K562 (cell line): ENCODE measurements around the gene ADGRG1. TPM values are rescaled to one million over a fixed set of nuclear protein-coding genes. Genes with fewer than 3 reads are reported as not detected.

ENCODE experiments used
- ARID1B ChIP-seq: fragments of 450-650 bp; IDR thresholded peaks from 2 replicates; pipeline ENCODE4 v1.6.1; 2016; ENCODE audit warnings: antibody characterized with exemption, mild to moderate bottlenecking, inconsistent platforms
- ASH1L ChIP-seq: fragments of 450-650 bp; IDR thresholded peaks from 2 replicates; pipeline ENCODE4 v1.6.1; 2018; ENCODE audit warnings: borderline replicate concordance, mild to moderate bottlenecking, low read depth; ENCODE audit not compliant: partially characterized antibody
- BDP1 ChIP-seq: IDR thresholded peaks from 3 replicates; pipeline ENCODE4 v1.6.1; 2011; ENCODE audit not compliant: insufficient read length, insufficient read depth
- DACH1 ChIP-seq: fragments of 450-650 bp; IDR thresholded peaks from 2 replicates; pipeline ENCODE4 v1.6.1; 2018; ENCODE audit not compliant: partially characterized antibody
- FOXJ2 ChIP-seq: fragments of 200-800 bp; sonication (Bioruptor generic); IDR thresholded peaks from 2 replicates; pipeline ENCODE4 v1.6.1; 2016; ENCODE audit warnings: missing genetic modification characterization, missing compliant biosample characterization
- JUNB ChIP-seq: fragments of 450-650 bp; formaldehyde crosslinking; conservative IDR thresholded peaks from 2 replicates; pipeline ENCODE4 v1.4.0; 2020; ENCODE audit warnings: mild to moderate bottlenecking
- MCM3 ChIP-seq: fragments of 450-650 bp; IDR thresholded peaks from 2 replicates; pipeline ENCODE4 v1.6.1; 2016
- MEIS2 ChIP-seq: fragments of 450-650 bp; IDR thresholded peaks from 2 replicates; pipeline ENCODE4 v1.6.1; 2014; ENCODE audit warnings: mild to moderate bottlenecking; ENCODE audit not compliant: partially characterized antibody
- MTA3 ChIP-seq: fragments of 450-650 bp; formaldehyde crosslinking; IDR thresholded peaks from 2 replicates; pipeline ENCODE4 v1.6.1; 2017; ENCODE audit warnings: mild to moderate bottlenecking, borderline replicate concordance
- RAD51 ChIP-seq: fragments of 450-650 bp; IDR thresholded peaks from 2 replicates; pipeline ENCODE4 v1.7.1; 2016; ENCODE audit warnings: low read depth, mild to moderate bottlenecking, borderline replicate concordance
- REST ChIP-seq, 2 experiments: fragments of 450-650 bp; formaldehyde crosslinking in 1 of 2; IDR thresholded peaks; 2 replicates each; pipeline versions ENCODE4 v1.4.0 to v1.6.1; 2014 to 2020; ENCODE audit warnings: mild to moderate bottlenecking in 2 of 2, borderline replicate concordance in 1 of 2, low read depth in 1 of 2
- SPI1 ChIP-seq: IDR thresholded peaks from 2 replicates; pipeline ENCODE4 v1.6.1; 2011; ENCODE audit warnings: low read depth, low read length, control low read depth, borderline replicate concordance
- THRAP3 ChIP-seq: fragments of 450-650 bp; IDR thresholded peaks from 2 replicates; pipeline ENCODE4 v1.6.1; 2016; ENCODE audit warnings: mild to moderate bottlenecking, inconsistent platforms, borderline replicate concordance
- ZFP1 ChIP-seq: fragments of 450-650 bp; formaldehyde crosslinking; IDR thresholded peaks from 2 replicates; pipeline ENCODE4 v1.4.0; 2020; ENCODE audit warnings: mild to moderate bottlenecking, mixed read lengths
- ZNF224 ChIP-seq: sonication (generic); formaldehyde crosslinking; IDR thresholded peaks from 2 replicates; pipeline ENCODE4 v1.8.0; 2022; ENCODE audit warnings: mild to moderate bottlenecking, missing genetic modification reagents
- ZNF282 ChIP-seq: sonication (generic); formaldehyde crosslinking; IDR thresholded peaks from 2 replicates; pipeline ENCODE4 v1.8.1; 2023; ENCODE audit warnings: missing genetic modification reagents
- ZNF584 ChIP-seq: fragments of 200-800 bp; sonication (Bioruptor generic); IDR thresholded peaks from 2 replicates; pipeline ENCODE4 v1.6.1; 2016; ENCODE audit warnings: low read depth, mild to moderate bottlenecking, missing genetic modification characterization, missing compliant biosample characterization
- polyA plus RNA-seq, 8 experiments: library from polyadenylated mRNA; depleted of rRNA in 4 of 8; stranded (reverse) in 5 of 8; unstranded in 3 of 8; fragments of >200 nt; fragmentation: Nextera tagmentation in 2 of 8; fragmentation: Illumina TruSeq in 1 of 8; extraction: Ambion mirVana in 2 of 8; extraction: Trizol in 1 of 8; gene quantifications; 2 replicates each; pipeline versions ENCODE4 v1.2.1 to v1.2.3, GENCODE V29; 2011 to 2014; ENCODE audit warnings: inconsistent platforms in 1 of 8, missing spikeins in 1 of 8
- total RNA-seq, 7 experiments: library from RNA; depleted of rRNA in 6 of 7; stranded (reverse); fragments of >200 nt in 6 of 7; fragmentation: Illumina TruSeq in 2 of 7; extraction: Trizol in 2 of 7; gene quantifications; 2 replicates each; pipeline versions ENCODE4 v1.2.1 to v1.2.3, GENCODE V29; 2011 to 2021; ENCODE audit warnings: low replicate concordance in 1 of 7
- TF ChIP-seq, protein P1 (sequence below): fragments of 250-450 bp; sonication (Bioruptor Pico); IDR thresholded peaks from 2 replicates; pipeline ENCODE4 v1.4.0; 2020
- TF ChIP-seq, protein P2 (sequence below): sonication (generic); formaldehyde crosslinking; IDR thresholded peaks from 2 replicates; pipeline ENCODE4 v1.8.0; 2022; ENCODE audit warnings: mild to moderate bottlenecking, low read depth, missing genetic modification reagents

Gene ADGRG1
- total and polyA plus RNA-seq, 9 of the 15 experiments (the other 6 are each of a cell fraction or from before 2014, with no cell fraction given): 0.04 to 0.31 (median 0.16) TPM; not detected in 6

DNA sequence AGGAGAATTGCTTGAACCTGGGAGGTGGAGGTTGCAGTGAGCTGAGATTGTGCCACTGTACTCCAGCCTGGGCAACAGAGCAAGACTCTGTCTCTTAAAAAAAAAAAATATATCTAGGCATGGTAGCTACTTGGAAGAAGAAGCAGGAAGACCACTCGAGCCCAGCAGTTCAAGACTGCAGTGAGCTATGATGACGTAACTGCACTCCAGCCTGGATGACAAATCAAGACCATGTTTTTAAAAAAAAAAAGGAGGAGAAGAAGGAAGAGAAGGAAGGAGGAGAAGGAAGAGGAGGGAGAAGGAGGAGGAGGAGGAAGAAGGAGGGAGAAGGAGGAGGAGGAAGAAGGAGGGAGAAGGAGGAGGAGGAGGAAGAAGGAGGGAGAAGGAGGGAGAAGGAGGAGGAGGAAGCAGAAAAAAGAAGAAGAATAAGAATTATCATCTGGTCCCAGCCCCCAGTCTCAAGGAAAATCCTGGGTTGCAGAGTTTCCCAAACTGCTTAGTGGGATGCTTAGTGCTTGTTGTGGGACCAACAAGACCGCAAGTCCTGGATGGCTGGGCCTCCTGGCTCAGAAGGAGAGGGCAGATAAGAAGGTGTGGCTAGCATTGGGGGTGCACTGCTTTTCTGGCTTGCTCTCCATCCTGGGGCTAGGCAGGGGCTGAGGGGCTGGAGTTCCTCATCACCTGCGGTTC is 62.5 kb downstream of the ADGRG1 start (continued):
- TF ChIP-seq REST (IDR thresholded peaks at IDR 0.05; ENCODE audit: borderline replicate concordance): no peak
- no peak for TF ChIP-seq REST (CRISPR knock-in tag; IDR thresholded peaks at IDR 0.05; ENCODE audit: low read depth)
- no peak for TF ChIP-seq ZNF584 (CRISPR knock-in tag)
- no peak for TF ChIP-seq MCM3
- TF ChIP-seq ASH1L: no peak
- no peak for TF ChIP-seq DACH1
- no peak for TF ChIP-seq MTA3
- TF ChIP-seq, protein P1, sequence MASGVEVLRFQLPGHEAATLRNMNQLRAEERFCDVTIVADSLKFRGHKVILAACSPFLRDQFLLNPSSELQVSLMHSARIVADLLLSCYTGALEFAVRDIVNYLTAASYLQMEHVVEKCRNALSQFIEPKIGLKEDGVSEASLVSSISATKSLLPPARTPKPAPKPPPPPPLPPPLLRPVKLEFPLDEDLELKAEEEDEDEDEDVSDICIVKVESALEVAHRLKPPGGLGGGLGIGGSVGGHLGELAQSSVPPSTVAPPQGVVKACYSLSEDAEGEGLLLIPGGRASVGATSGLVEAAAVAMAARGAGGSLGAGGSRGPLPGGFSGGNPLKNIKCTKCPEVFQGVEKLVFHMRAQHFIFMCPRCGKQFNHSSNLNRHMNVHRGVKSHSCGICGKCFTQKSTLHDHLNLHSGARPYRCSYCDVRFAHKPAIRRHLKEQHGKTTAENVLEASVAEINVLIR: no peak
- TF ChIP-seq ZNF224 (CRISPR knock-in tag): no peak
- no peak for TF ChIP-seq ZFP1 (CRISPR knock-in tag)
- peak; percentile 81; the same call in 1 of the 2 replicates for TF ChIP-seq THRAP3
- TF ChIP-seq ZNF282 (CRISPR knock-in tag): no peak
- TF ChIP-seq ARID1B: peak; percentile 88
- no peak for TF ChIP-seq JUNB
- TF ChIP-seq BDP1: no peak
- no peak for TF ChIP-seq MEIS2
- TF ChIP-seq SPI1: no peak
- TF ChIP-seq FOXJ2 (tag): no peak
- no peak for TF ChIP-seq RAD51
- TF ChIP-seq, protein P2, sequence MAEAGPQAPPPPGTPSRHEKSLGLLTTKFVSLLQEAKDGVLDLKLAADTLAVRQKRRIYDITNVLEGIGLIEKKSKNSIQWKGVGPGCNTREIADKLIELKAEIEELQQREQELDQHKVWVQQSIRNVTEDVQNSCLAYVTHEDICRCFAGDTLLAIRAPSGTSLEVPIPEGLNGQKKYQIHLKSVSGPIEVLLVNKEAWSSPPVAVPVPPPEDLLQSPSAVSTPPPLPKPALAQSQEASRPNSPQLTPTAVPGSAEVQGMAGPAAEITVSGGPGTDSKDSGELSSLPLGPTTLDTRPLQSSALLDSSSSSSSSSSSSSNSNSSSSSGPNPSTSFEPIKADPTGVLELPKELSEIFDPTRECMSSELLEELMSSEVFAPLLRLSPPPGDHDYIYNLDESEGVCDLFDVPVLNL (CRISPR knock-in tag): no peak
